GM12878 (cell line): ENCODE measurements around the gene BARHL1. TPM values are rescaled to one million over a fixed set of nuclear protein-coding genes. Genes with fewer than 3 reads are reported as not detected.

ENCODE experiments used
- ATAC-seq: fragments of 200-7000 bp; cut with Tn5 transposase; 3 replicates; pipeline ENCODE4 v1.9.1; 2020; ENCODE audit warnings: mild to moderate bottlenecking, moderate library complexity
- BruUV-seq: library from RNA; stranded (reverse); fragments of 400-500 nt; replicated peaks from 2 replicates; lab custom pipeline; 2021; lab: Mats Ljungman, UMichigan
- CTCF ChIA-PET: fragments of 300-600 bp; sonication (Branson Sonifier 250); formaldehyde crosslinking; extraction: SDS; loops from one replicate; lab custom pipeline; 2021; ENCODE audit warnings: inconsistent platforms; lab: Yijun Ruan, JAX
- POLR2A ChIA-PET: fragments of 350-600 bp; formaldehyde crosslinking; extraction: SDS; loops from one replicate; lab custom pipeline; 2021; ENCODE audit warnings: inconsistent platforms; lab: Charles Lee
- RAD21 ChIA-PET: fragments of 300-600 bp; sonication (Branson Sonifier 250); formaldehyde crosslinking; loops from one replicate; lab custom pipeline; 2023; ENCODE audit warnings: antibody characterized with exemption; ENCODE audit not compliant: unreplicated experiment; lab: Charles Lee
- SMC1A ChIA-PET: fragments of 300-600 bp; sonication (Branson Sonifier 250); formaldehyde crosslinking; loops from one replicate; lab custom pipeline; 2023; ENCODE audit not compliant: unreplicated experiment, uncharacterized antibody; lab: Charles Lee
- DNase-seq: peaks from one replicate; pipeline ENCODE4 v3.0.0-alpha.2; 2011; ENCODE audit warnings: low read depth, low spot score
- FAIRE-seq: peaks from 3 replicates; lab custom pipeline; 2011; peaks lifted over from hg19 to GRCh38; lab: Jason Lieb, UNC
- H2AFZ ChIP-seq: 2 replicates; pipeline ENCODE4 v1.6.0; 2011; ENCODE audit warnings: low read depth, low read length, control low read depth; ENCODE audit not compliant: control insufficient read depth
- H3K27ac ChIP-seq: 2 replicates; pipeline ENCODE4 v1.5.1; 2011; ENCODE audit warnings: control low read depth; ENCODE audit not compliant: control insufficient read depth, insufficient read depth
- H3K27me3 ChIP-seq, 2 experiments: replicated peaks in 1 of 2; 2 replicates each; pipeline versions ENCODE4 v1.6.0 to v1.6.1; 2011; ENCODE audit warnings: low read length in 1 of 2; ENCODE audit not compliant: control insufficient read depth in 2 of 2, insufficient read depth in 2 of 2
- H3K36me3 ChIP-seq, 2 experiments: 2 replicates each; pipeline ENCODE4 v1.5.1; 2011; ENCODE audit warnings: low read length in 1 of 2; ENCODE audit not compliant: control insufficient read depth in 2 of 2, insufficient read depth in 2 of 2
- H3K4me1 ChIP-seq: 2 replicates; pipeline ENCODE4 v1.6.1; 2011; ENCODE audit warnings: mild to moderate bottlenecking, low read length, moderate library complexity, mixed read lengths; ENCODE audit not compliant: control insufficient read depth, insufficient read depth
- H3K4me2 ChIP-seq: 2 replicates; pipeline ENCODE4 v1.6.0; 2011; ENCODE audit warnings: control low read depth; ENCODE audit not compliant: control insufficient read depth, insufficient read depth
- H3K4me3 ChIP-seq: fragments of 200-600 bp; sonication (generic); 2 replicates; pipeline ENCODE4 v1.5.1; 2016
- H3K79me2 ChIP-seq: 2 replicates; pipeline ENCODE4 v1.6.0; 2011; ENCODE audit warnings: low read length; ENCODE audit not compliant: control insufficient read depth, insufficient read depth
- H3K9ac ChIP-seq: 2 replicates; pipeline ENCODE4 v1.8.0; 2011; ENCODE audit warnings: low read length, control low read depth, mixed read lengths; ENCODE audit not compliant: control insufficient read depth, insufficient read depth
- H3K9me3 ChIP-seq: replicated peaks from 3 replicates; pipeline ENCODE4 v1.5.1; 2011; ENCODE audit warnings: mild to moderate bottlenecking, low read length; ENCODE audit not compliant: control insufficient read depth, insufficient read depth
- H4K20me1 ChIP-seq: 2 replicates; pipeline ENCODE4 v1.6.0; 2011; ENCODE audit not compliant: control insufficient read depth, insufficient read depth
- E2F4 ChIP-seq: IDR thresholded peaks from 2 replicates; pipeline ENCODE4 v1.6.1; 2012; ENCODE audit warnings: low read depth, low read length, improper control_type of control experiment
- EED ChIP-seq: sonication (generic); IDR thresholded peaks from 2 replicates; pipeline ENCODE4 v1.6.1; 2016; ENCODE audit warnings: antibody characterized with exemption, low read depth
- ETV6 ChIP-seq, 2 experiments: fragments of 450-650 bp in 1 of 2; IDR thresholded peaks in 1 of 2; conservative IDR thresholded peaks in 1 of 2; 2 replicates each; pipeline ENCODE4 v1.6.1; 2014; ENCODE audit warnings: antibody characterized with exemption in 1 of 2, borderline replicate concordance in 1 of 2, low read depth in 1 of 2, mild to moderate bottlenecking in 1 of 2, moderate library complexity in 1 of 2
- KAT2A ChIP-seq: conservative IDR thresholded peaks from 2 replicates; pipeline ENCODE4 v1.6.1; 2011; ENCODE audit warnings: low read depth, low read length; ENCODE audit not compliant: control insufficient read depth
- LARP7 ChIP-seq: fragments of 450-650 bp; IDR thresholded peaks from 2 replicates; pipeline ENCODE4 v1.6.1; 2017; ENCODE audit warnings: mild to moderate bottlenecking
- NR2C1 ChIP-seq: fragments of 450-650 bp; IDR thresholded peaks from 2 replicates; pipeline ENCODE4 v1.6.1; 2017; ENCODE audit warnings: antibody characterized with exemption, mild to moderate bottlenecking, moderate library complexity
- NR2C2 ChIP-seq: IDR thresholded peaks from 2 replicates; pipeline ENCODE4 v1.6.1; 2011; ENCODE audit warnings: borderline replicate concordance, low read depth; ENCODE audit not compliant: control insufficient read depth, insufficient read length
- NR2F1 ChIP-seq: fragments of 450-650 bp; conservative IDR thresholded peaks from 2 replicates; pipeline ENCODE4 v1.6.1; 2017; ENCODE audit warnings: mild to moderate bottlenecking
- PAX5 ChIP-seq: IDR thresholded peaks from 2 replicates; pipeline ENCODE4 v1.6.1; 2011; ENCODE audit warnings: low read depth, low read length, borderline replicate concordance
- PML ChIP-seq: IDR thresholded peaks from 2 replicates; pipeline ENCODE4 v1.6.1; 2012; ENCODE audit warnings: low read length, inconsistent platforms
- TAF1 ChIP-seq: IDR thresholded peaks from 2 replicates; pipeline ENCODE4 v1.6.1; 2011; ENCODE audit warnings: mild to moderate bottlenecking, low read depth, low read length, borderline replicate concordance
- TCF3 ChIP-seq: IDR thresholded peaks from 2 replicates; pipeline ENCODE4 v1.6.1; 2012; ENCODE audit warnings: low read depth, mild to moderate bottlenecking, low read length, borderline replicate concordance; ENCODE audit not compliant: insufficient read depth
- TCF7 ChIP-seq: IDR thresholded peaks from 2 replicates; pipeline ENCODE4 v1.6.1; 2014; ENCODE audit warnings: antibody characterized with exemption, borderline replicate concordance
- ZNF207 ChIP-seq: fragments of 450-650 bp; IDR thresholded peaks from 2 replicates; pipeline ENCODE4 v1.6.1; 2014; ENCODE audit warnings: antibody characterized with exemption, mild to moderate bottlenecking, borderline replicate concordance
- ZNF217 ChIP-seq: fragments of 450-650 bp; IDR thresholded peaks from 2 replicates; pipeline ENCODE4 v1.6.1; 2017; ENCODE audit warnings: antibody characterized with exemption, mild to moderate bottlenecking
- WGBS: methylation state at CpG from one replicate; pipeline ENCODE4 v1.1.6; 2016; ENCODE audit warnings: low lambda C conversion rate; ENCODE audit not compliant: insufficient replicate concordance, insufficient coverage; ENCODE audit errors: missing lambda C conversion rate; 5-methylcytosine and 5-hydroxymethylcytosine counted together
- in situ Hi-C: fragments of 300-500 bp; cut with MboI; formaldehyde crosslinking; loops from 9 replicates; pipeline ENCODE4 v1.14.3; 2018; ENCODE audit warnings: mixed read lengths
- intact Hi-C: fragments of 100-400 bp; cut with micrococcal nuclease; formaldehyde crosslinking; loops from one replicate; pipeline ENCODE4 v1.14.2; 2022; ENCODE audit not compliant: unreplicated experiment
- polyA plus RNA-seq, 11 experiments: library from polyadenylated mRNA; depleted of rRNA in 4 of 11; unstranded in 6 of 11; stranded (reverse) in 5 of 11; fragments of >200 nt; fragmentation: Nextera tagmentation in 4 of 11; fragmentation: Illumina TruSeq in 1 of 11; extraction: Ambion mirVana in 4 of 11; extraction: Trizol in 1 of 11; gene quantifications; 1 replicate in 1 of 11; 2 replicates in 10 of 11; pipeline versions ENCODE4 v1.2.1 to v1.2.3, GENCODE V29; 2011 to 2016; ENCODE audit warnings: inconsistent platforms in 2 of 11, missing spikeins in 2 of 11, low read depth in 1 of 11
- total RNA-seq, 4 experiments: library from RNA; depleted of rRNA in 3 of 4; stranded (reverse); fragments of >200 nt in 3 of 4; fragmentation: Illumina TruSeq in 1 of 4; extraction: Trizol in 1 of 4; gene quantifications; 2 replicates each; pipeline versions ENCODE4 v1.2.1 to v1.2.3, GENCODE V29; 2013 to 2021
- TF ChIP-seq, protein P1 (sequence below): fragments of 450-650 bp; IDR thresholded peaks from 2 replicates; pipeline ENCODE4 v1.6.1; 2017; ENCODE audit warnings: mild to moderate bottlenecking, low read depth, inconsistent platforms; ENCODE audit not compliant: poor library complexity, severe bottlenecking

Gene BARHL1
- total and polyA plus RNA-seq, 10 of the 15 experiments (the other 5 are each of a cell fraction or from before 2014, with no cell fraction given), result not detected

- DNase-seq (no peak), FAIRE-seq (no peak)
- intact Hi-C loops, result no loop called here
- peaks cover 6% of the 10 kb centered on the region for H3K4me1 ChIP-seq
- no peak overlapping the region for H2AFZ ChIP-seq
- H4K20me1 ChIP-seq, result no peaks in the 10 kb centered on the region
- SMC1A ChIA-PET, result no interaction called here
- CTCF ChIA-PET, result no interaction called here
- H3K4me2 ChIP-seq, result no peak overlapping the region
- H3K9me3 ChIP-seq, result no peaks in the 10 kb centered on the region
- TF ChIP-seq ZNF207 (no peak), NR2C2 (no peak), NR2C1 (no peak), KAT2A (no peak), TAF1 (no peak), PAX5 (no peak), PML (no peak), EED (no peak), LARP7 (no peak), NR2F1 (no peak), E2F4 (no peak), TCF3 (no peak), ETV6 (conservative IDR thresholded peaks at IDR 0.05 in 1 of 2, IDR thresholded peaks at IDR 0.05 in 1 of 2; ENCODE audit: borderline replicate concordance in 1 of 2, low read depth in 1 of 2) (no peak), ZNF217 (no peak), TCF7 (no peak)
- TF ChIP-seq, protein P1, sequence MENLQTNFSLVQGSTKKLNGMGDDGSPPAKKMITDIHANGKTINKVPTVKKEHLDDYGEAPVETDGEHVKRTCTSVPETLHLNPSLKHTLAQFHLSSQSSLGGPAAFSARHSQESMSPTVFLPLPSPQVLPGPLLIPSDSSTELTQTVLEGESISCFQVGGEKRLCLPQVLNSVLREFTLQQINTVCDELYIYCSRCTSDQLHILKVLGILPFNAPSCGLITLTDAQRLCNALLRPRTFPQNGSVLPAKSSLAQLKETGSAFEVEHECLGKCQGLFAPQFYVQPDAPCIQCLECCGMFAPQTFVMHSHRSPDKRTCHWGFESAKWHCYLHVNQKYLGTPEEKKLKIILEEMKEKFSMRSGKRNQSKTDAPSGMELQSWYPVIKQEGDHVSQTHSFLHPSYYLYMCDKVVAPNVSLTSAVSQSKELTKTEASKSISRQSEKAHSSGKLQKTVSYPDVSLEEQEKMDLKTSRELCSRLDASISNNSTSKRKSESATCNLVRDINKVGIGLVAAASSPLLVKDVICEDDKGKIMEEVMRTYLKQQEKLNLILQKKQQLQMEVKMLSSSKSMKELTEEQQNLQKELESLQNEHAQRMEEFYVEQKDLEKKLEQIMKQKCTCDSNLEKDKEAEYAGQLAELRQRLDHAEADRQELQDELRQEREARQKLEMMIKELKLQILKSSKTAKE, result no peak
- TF ChIP-seq, all 136 proteins: peak for 0
- H3K36me3 ChIP-seq, result peaks cover 7 to 11% of the 10 kb centered on the region in 2 experiments
- POLR2A ChIA-PET, result interaction anchor here (0.5 kb wide), 1 partner anchor 21 kb away, joined by 3 read pairs; no protein-coding TSS in a partner anchor
- H3K27me3 ChIP-seq, result no peaks in the 10 kb centered on the region
- in situ Hi-C loops, result no loop called here
- BruUV-seq, result no TSS peak
- H3K79me2 ChIP-seq, result no peaks in the 10 kb centered on the region
- RAD21 ChIA-PET, result no interaction called here
- 97% methylated on average over 12 of the region's 12 CpGs for WGBS
- H3K27ac ChIP-seq, result no peak overlapping the region
- no peak overlapping the region for H3K4me3 ChIP-seq
- ATAC-seq, result no peak
- H3K9ac ChIP-seq, result no peak overlapping the region
Observed at GRCh38 chr9:132600326-132600984, 18.0 kb downstream of the BARHL1 start.
